ENCODE measurements around the gene PRDM16.

PRDM16 gene

GRCh38 chr1:3338725-3339070, 269.7 kb downstream of the PRDM16 start (continued):
- TF ChIP-seq ZSCAN18 (tag by site-specific recombination; IDR thresholded peaks at IDR 0.05), result no peak
- no peak for TF ChIP-seq EGR2 (tag by site-specific recombination; IDR thresholded peaks at IDR 0.05; ENCODE audit: low read depth)
- TF ChIP-seq ZSCAN16 (tag by site-specific recombination; IDR thresholded peaks at IDR 0.05), result no peak
- no peak for TF ChIP-seq ZBTB49 (tag by site-specific recombination; IDR thresholded peaks at IDR 0.05; ENCODE audit: low read depth)
- TF ChIP-seq PBX3 (CRISPR knock-in tag; IDR thresholded peaks at IDR 0.05), result no peak
- no peak for TF ChIP-seq ZNF600 (tag by site-specific recombination; IDR thresholded peaks at IDR 0.05)

GRCh38 chr1:3339856-3340255, 270.9 kb downstream of the PRDM16 start:
- Histone ChIP-seq H3K27ac (ENCODE audit: extremely low read depth, low read depth, low read length) (no peak overlapping the region), H3K4me3 (ENCODE audit: low read depth, low read length) (no peak overlapping the region), H3K36me3 (ENCODE audit: control insufficient read depth in 2 of 2, insufficient read depth in 1 of 2, low read length in 2 of 2) (no peaks in the 10 kb centered on the region), H3K4me1 (ENCODE audit: control insufficient read depth, insufficient read depth, low read length) (no peaks in the 10 kb centered on the region), H3K9me3 (ENCODE audit: control insufficient read depth, insufficient read depth, low read depth, low read length) (peaks cover 2% of the 10 kb centered on the region)
- ChIA-PET POLR2A (no interaction called here), CTCF (interaction anchor here (1.0 kb wide), 1 partner anchor 20 kb away, joined by 3 read pairs; no protein-coding TSS in a partner anchor)
- TF ChIP-seq KLF9 (tag by site-specific recombination; IDR thresholded peaks at IDR 0.05; ENCODE audit: low read depth) (no peak), KLF8 (tag by site-specific recombination; IDR thresholded peaks at IDR 0.05) (no peak), ZNF645 (tag by site-specific recombination; IDR thresholded peaks at IDR 0.05) (no peak), SP7 (tag by site-specific recombination; IDR thresholded peaks at IDR 0.05) (no peak), OVOL3 (tag by site-specific recombination; IDR thresholded peaks at IDR 0.05) (no peak), ZNF221 (tag by site-specific recombination; IDR thresholded peaks at IDR 0.05; ENCODE audit: borderline replicate concordance) (no peak), ZEB2 (tag by site-specific recombination; IDR thresholded peaks at IDR 0.05) (no peak), GLIS1 (tag by site-specific recombination; IDR thresholded peaks at IDR 0.05) (no peak), ZNF624 (tag by site-specific recombination; IDR thresholded peaks at IDR 0.05) (no peak), ZBTB1 (tag by site-specific recombination; IDR thresholded peaks at IDR 0.05) (no peak), ZNF174 (tag by site-specific recombination; IDR thresholded peaks at IDR 0.05) (no peak), ZNF449 (tag by site-specific recombination; IDR thresholded peaks at IDR 0.05) (no peak), ZNF394 (tag by site-specific recombination; IDR thresholded peaks at IDR 0.05; ENCODE audit: borderline replicate concordance) (no peak), ZNF324 (tag by site-specific recombination; IDR thresholded peaks at IDR 0.05) (no peak), ZBTB10 (tag by site-specific recombination; IDR thresholded peaks at IDR 0.05) (no peak), ZNF777 (tag by site-specific recombination; IDR thresholded peaks at IDR 0.05; ENCODE audit: borderline replicate concordance) (no peak), ZNF341 (tag by site-specific recombination; IDR thresholded peaks at IDR 0.05; ENCODE audit: low read depth) (no peak), ZNF670 (tag by site-specific recombination; IDR thresholded peaks at IDR 0.05; ENCODE audit: low read depth) (no peak), ZNF16 (tag by site-specific recombination; IDR thresholded peaks at IDR 0.05; ENCODE audit: low read depth) (no peak)
